Fibroblast of lung (primary cell): ENCODE measurements around the gene SPAG7. TPM values are rescaled to one million over a fixed set of nuclear protein-coding genes. Genes with fewer than 3 reads are reported as not detected.

ENCODE experiments used
- DNase-seq, 2 donors: peaks; one replicate each; pipeline versions ENCODE4 v3.0.0 to v3.0.0-alpha.2; 2010; ENCODE audit warnings: low read depth in 2 of 2
- H2AFZ ChIP-seq: 2 replicates; pipeline ENCODE4 v1.5.1; 2012; ENCODE audit warnings: low read length, control low read depth, inconsistent platforms
- H3K27ac ChIP-seq: 2 replicates; pipeline ENCODE4 v1.5.1; 2011; ENCODE audit warnings: low read length, control low read depth; ENCODE audit not compliant: insufficient read depth
- H3K27me3 ChIP-seq: 2 replicates; pipeline ENCODE4 v1.5.1; 2011; ENCODE audit warnings: mild to moderate bottlenecking, low read length; ENCODE audit not compliant: control insufficient read depth, insufficient read depth
- H3K36me3 ChIP-seq: 2 replicates; pipeline ENCODE4 v1.5.1; 2011; ENCODE audit warnings: low read length; ENCODE audit not compliant: control insufficient read depth, insufficient read depth
- H3K4me1 ChIP-seq: 2 replicates; pipeline ENCODE4 v1.5.1; 2011; ENCODE audit warnings: low read length; ENCODE audit not compliant: control insufficient read depth, insufficient read depth; ENCODE audit errors: extremely low read depth
- H3K4me2 ChIP-seq: 2 replicates; pipeline ENCODE4 v1.5.1; 2011; ENCODE audit warnings: low read length, control low read depth; ENCODE audit not compliant: insufficient read depth; ENCODE audit errors: extremely low read depth
- H3K4me3 ChIP-seq, 4 experiments: fragments of 200-600 bp in 1 of 4; sonication (generic) in 1 of 4; replicated peaks in 1 of 4; 2 replicates each; pipeline ENCODE4 v1.5.1; 2011 to 2016; ENCODE audit warnings: low read length in 4 of 4, low read depth in 3 of 4, mild to moderate bottlenecking in 3 of 4, control low read depth in 2 of 4, inconsistent platforms in 1 of 4, mixed read lengths in 1 of 4; ENCODE audit not compliant: insufficient read depth in 1 of 4; ENCODE audit errors: control extremely low read depth in 1 of 4
- H3K79me2 ChIP-seq: 2 replicates; pipeline ENCODE4 v1.5.1; 2012; ENCODE audit warnings: mild to moderate bottlenecking, low read length, inconsistent platforms; ENCODE audit not compliant: control insufficient read depth, insufficient read depth
- H3K9ac ChIP-seq: 2 replicates; pipeline ENCODE4 v1.5.1; 2011; ENCODE audit warnings: mild to moderate bottlenecking, low read length, control low read depth; ENCODE audit not compliant: insufficient read depth
- H3K9me3 ChIP-seq: 2 replicates; pipeline ENCODE4 v1.5.1; 2012; ENCODE audit warnings: low read depth, low read length; ENCODE audit not compliant: control insufficient read depth, insufficient read depth
- H4K20me1 ChIP-seq: 2 replicates; pipeline ENCODE4 v1.5.1; 2011; ENCODE audit warnings: low read length; ENCODE audit not compliant: control insufficient read depth, insufficient read depth; ENCODE audit errors: extremely low read depth
- EZH2 ChIP-seq: IDR thresholded peaks from 2 replicates; pipeline ENCODE4 v1.5.1; 2012; ENCODE audit warnings: low read length, control low read depth, mild to moderate bottlenecking; ENCODE audit errors: missing control alignments
- polyA plus RNA-seq, 2 donors: library from polyadenylated mRNA; depleted of rRNA in 1 of 2; stranded (reverse) in 1 of 2; unstranded in 1 of 2; fragments of >200 nt; gene quantifications; 2 replicates each; pipeline ENCODE4 v1.2.1, GENCODE V29; 2011 to 2012; ENCODE audit warnings: missing spikeins in 1 of 2
- total RNA-seq: library from RNA; depleted of rRNA; stranded (reverse); fragments of >200 nt; gene quantifications from 2 replicates; pipeline ENCODE4 v1.2.1, GENCODE V29; 2014
- TF ChIP-seq, protein P1 (sequence below), 2 donors: IDR thresholded peaks in 1 of 2; conservative IDR thresholded peaks in 1 of 2; 1 replicate in 1 of 2; 2 replicates in 1 of 2; pipeline ENCODE4 v1.5.1; 2011 to 2012; ENCODE audit warnings: low read length in 2 of 2, control low read depth in 1 of 2, inconsistent platforms in 1 of 2, low read depth in 1 of 2, mild to moderate bottlenecking in 1 of 2

Gene SPAG7
- total and polyA plus RNA-seq, 2 donors (not counting 1 experiment from before 2014, with no cell fraction given), result 62.8 to 83.0 TPM

DNA sequence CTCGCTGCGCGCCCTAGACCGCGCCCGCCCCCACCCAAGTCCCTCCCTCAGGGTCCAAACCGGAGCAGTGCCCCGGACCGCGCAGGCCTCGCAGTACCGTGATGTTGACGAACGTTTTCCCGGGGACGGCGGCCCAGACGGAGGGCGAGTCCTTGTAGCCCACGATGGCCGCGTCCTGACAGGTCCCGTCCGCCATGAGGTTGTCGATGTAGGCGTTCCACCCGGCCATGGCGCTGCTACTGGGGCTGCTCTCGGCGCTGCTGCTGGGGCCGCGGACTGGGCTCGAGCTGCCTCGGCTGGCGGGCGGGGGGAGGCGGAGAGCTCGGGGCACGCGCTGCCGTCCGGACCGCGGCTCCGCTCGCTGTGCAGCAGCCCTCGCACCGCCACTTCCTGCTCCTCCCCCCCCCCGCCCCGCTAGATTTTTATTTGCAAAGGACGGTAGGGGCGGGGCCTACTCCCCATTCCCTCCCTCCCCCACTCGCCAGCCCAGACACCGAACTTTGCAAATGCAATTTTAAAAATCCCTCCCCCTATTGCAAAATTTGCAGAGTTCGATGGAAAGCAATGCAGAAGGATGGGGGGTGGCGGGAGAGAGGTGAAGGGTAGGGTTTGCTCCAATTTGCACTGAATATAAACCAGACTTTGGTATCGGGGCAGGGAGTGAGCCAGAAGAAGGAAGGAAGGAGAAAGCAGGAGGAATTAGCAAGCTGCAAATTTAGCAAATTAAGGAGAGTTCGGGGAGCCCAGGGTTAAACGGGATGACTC is 19.3 kb downstream of the SPAG7 start, which contains the start of gene PFN1:
Gene PFN1, minus strand, starts transcription at position 365 of the 765 bp plus-strand sequence. Its CDS starts 136 bp downstream, at position 229.
- peak within 1 kb of the TSS; percentile 87 for H3K9ac ChIP-seq

DNA sequence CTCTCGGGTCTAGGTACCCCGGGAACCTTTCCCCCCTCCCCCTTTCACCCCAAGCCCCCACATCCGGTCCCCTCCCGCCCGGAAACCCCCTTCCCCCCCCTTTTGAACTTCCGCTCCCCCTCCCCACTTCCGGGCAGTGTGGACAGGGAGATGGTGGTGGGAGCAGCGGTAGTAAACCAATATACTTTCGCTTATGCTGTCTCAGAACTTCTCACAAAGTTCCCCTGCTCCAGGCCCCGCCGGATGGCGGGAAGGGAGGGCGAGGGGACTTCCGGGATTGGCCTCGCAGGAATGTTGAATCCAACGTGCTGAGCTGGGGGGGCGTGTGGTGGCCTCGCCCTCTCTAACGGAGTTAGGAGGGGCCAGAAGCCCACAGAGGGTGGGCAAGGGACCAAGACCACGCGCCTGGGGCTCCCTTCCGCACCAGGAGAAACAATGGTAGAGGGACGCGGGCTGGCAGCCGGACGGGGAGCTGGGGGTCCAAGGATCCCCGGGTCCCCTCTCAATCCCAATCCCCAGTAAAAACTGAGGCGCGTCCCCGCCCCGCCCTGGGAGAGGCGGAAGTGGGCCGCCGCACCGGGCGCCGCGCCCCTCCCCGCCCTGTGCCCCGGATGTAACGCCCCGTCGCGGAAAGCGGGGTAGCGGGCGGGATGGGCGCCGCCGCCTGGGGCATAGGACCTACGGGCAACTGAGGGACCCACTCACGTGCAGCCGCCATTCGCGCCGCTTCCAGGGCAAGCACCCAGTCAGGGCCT is 20.0 kb downstream of the SPAG7 start:
- Histone ChIP-seq H3K4me2 (peak overlapping the region; percentile 71), H3K4me3 (peak overlapping the region; percentile 97 to 98 (median 97)), H3K36me3 (peaks cover 23% of the 10 kb centered on the region), H2AFZ (no peak overlapping the region), H3K9me3 (no peaks in the 10 kb centered on the region), H4K20me1 (peaks cover 2% of the 10 kb centered on the region), H3K27ac (peak overlapping the region; percentile 93), H3K27me3 (no peaks in the 10 kb centered on the region), H3K79me2 (peaks cover 57% of the 10 kb centered on the region), H3K4me1 (peaks cover 23% of the 10 kb centered on the region), H3K9ac (peak overlapping the region; percentile 87)
- peak; percentile 55 to 58 for DNase-seq
- TF ChIP-seq EZH2, result no peak
- TF ChIP-seq, protein P1, sequence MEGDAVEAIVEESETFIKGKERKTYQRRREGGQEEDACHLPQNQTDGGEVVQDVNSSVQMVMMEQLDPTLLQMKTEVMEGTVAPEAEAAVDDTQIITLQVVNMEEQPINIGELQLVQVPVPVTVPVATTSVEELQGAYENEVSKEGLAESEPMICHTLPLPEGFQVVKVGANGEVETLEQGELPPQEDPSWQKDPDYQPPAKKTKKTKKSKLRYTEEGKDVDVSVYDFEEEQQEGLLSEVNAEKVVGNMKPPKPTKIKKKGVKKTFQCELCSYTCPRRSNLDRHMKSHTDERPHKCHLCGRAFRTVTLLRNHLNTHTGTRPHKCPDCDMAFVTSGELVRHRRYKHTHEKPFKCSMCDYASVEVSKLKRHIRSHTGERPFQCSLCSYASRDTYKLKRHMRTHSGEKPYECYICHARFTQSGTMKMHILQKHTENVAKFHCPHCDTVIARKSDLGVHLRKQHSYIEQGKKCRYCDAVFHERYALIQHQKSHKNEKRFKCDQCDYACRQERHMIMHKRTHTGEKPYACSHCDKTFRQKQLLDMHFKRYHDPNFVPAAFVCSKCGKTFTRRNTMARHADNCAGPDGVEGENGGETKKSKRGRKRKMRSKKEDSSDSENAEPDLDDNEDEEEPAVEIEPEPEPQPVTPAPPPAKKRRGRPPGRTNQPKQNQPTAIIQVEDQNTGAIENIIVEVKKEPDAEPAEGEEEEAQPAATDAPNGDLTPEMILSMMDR (conservative IDR thresholded peaks at IDR 0.05 in 1 of 2, IDR thresholded peaks at IDR 0.05 in 1 of 2; ENCODE audit: low read depth in 1 of 2, low read length in 2 of 2), result no peak

More for the DNA sequence above, 19.3 kb downstream of the SPAG7 start, which contains the start of gene PFN1:
- H3K9me3 ChIP-seq, result no peaks in the 10 kb centered on the region
- TF ChIP-seq, protein P1 (conservative IDR thresholded peaks at IDR 0.05 in 1 of 2, IDR thresholded peaks at IDR 0.05 in 1 of 2; ENCODE audit: low read depth in 1 of 2, low read length in 2 of 2), result no peak
- no peak for TF ChIP-seq EZH2
- H3K36me3 ChIP-seq, result peaks cover 16% of the 10 kb centered on the region
- H3K4me2 ChIP-seq, result peak within 1 kb of the TSS; percentile 99
- peak within 1 kb of the TSS; percentile 93 for H3K27ac ChIP-seq
- H2AFZ ChIP-seq, result peak within 1 kb of the TSS; percentile 67
- peaks cover 2% of the 10 kb centered on the region for H4K20me1 ChIP-seq
- H3K27me3 ChIP-seq, result no peaks in the 10 kb centered on the region
- peak; percentile 89 to 96 for DNase-seq
- peaks cover 50% of the 10 kb centered on the region for H3K79me2 ChIP-seq
- H3K4me3 ChIP-seq, result peak within 1 kb of the TSS; percentile 97 to 98 (median 97)
- peaks cover 22% of the 10 kb centered on the region for H3K4me1 ChIP-seq

DNA sequence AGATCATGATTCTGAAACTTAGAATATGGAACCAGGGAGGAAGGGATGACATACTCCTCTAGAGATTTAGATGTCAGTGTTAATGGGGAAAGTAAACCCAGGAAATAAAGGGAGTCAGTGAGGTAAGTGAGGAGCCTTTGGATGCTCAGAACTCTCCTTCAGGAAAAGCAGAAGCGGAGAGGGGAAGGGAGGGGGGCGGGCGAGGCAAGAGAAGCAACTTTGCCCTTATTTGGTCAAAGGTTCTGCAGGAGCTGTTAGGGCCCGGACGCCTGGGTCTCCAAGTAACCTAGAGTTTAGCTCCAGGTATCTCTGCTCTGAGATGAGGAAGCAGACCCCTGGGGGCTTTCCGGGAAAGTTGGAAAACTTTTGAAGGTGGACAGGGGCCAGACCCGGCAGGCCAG is 20.6 kb downstream of the SPAG7 start:
- DNase-seq, result no peak
- peak overlapping the region; percentile 97 to 98 (median 97) for H3K4me3 ChIP-seq
- H3K9ac ChIP-seq, result peak overlapping the region; percentile 66
- H3K36me3 ChIP-seq, result peaks cover 27% of the 10 kb centered on the region
- no peak for TF ChIP-seq EZH2
- TF ChIP-seq, protein P1 (conservative IDR thresholded peaks at IDR 0.05 in 1 of 2, IDR thresholded peaks at IDR 0.05 in 1 of 2; ENCODE audit: low read depth in 1 of 2, low read length in 2 of 2), result no peak
- H2AFZ ChIP-seq, result no peak overlapping the region
- peak overlapping the region; percentile 73 for H3K27ac ChIP-seq
- H3K4me1 ChIP-seq, result peaks cover 22% of the 10 kb centered on the region
- no peaks in the 10 kb centered on the region for H3K27me3 ChIP-seq
- peak overlapping the region; percentile 61 for H3K4me2 ChIP-seq
- H3K79me2 ChIP-seq, result peaks cover 63% of the 10 kb centered on the region
- H3K9me3 ChIP-seq, result no peaks in the 10 kb centered on the region
- peaks cover 2% of the 10 kb centered on the region for H4K20me1 ChIP-seq
